ENCODE results near the gene MEAK7. TPM values are rescaled to one million over a fixed set of nuclear protein-coding genes. Genes with fewer than 3 reads are reported as not detected.
"Not testable (repeated sequence)": the region's sequence is repeated elsewhere in the genome, so short reads cannot be mapped to it uniquely, and the experiment has no call there.

The MEAK7 gene
- total and polyA plus RNA-seq, 2 of the 8 experiments (the other 6 are each of a cell fraction or from before 2014, with no cell fraction given): 9.6 to 19.6 TPM

- not testable (repeated sequence) for FAIRE-seq; H2AFZ ChIP-seq (ENCODE audit: low read length); H2BK120ac ChIP-seq (replicated peaks; ENCODE audit: low read depth, low read length); H3K4me3 ChIP-seq (ENCODE audit: extremely low read depth in 1 of 4, insufficient read depth in 2 of 4, low read depth in 3 of 4, low read length in 4 of 4); H4K5ac ChIP-seq (ENCODE audit: insufficient read length, low read depth, low read length); H3K56ac ChIP-seq (replicated peaks; ENCODE audit: insufficient read length, low read depth, low read length); H3K18ac ChIP-seq (ENCODE audit: extremely low read depth, low read length); H3K79me2 ChIP-seq (ENCODE audit: control insufficient read depth in 1 of 2, insufficient read depth in 2 of 2, low read length in 2 of 2); H4K91ac ChIP-seq (replicated peaks; ENCODE audit: insufficient read length, low read length); H3K4me2 ChIP-seq (ENCODE audit: insufficient read depth in 1 of 2, low read depth in 2 of 2, low read length in 2 of 2); H3K36me3 ChIP-seq (ENCODE audit: control insufficient read depth in 2 of 4, insufficient read depth in 4 of 4, low read length in 3 of 4); H2BK5ac ChIP-seq (ENCODE audit: low read depth, low read length); H3K23me2 ChIP-seq (ENCODE audit: low read depth, low read length); H2BK20ac ChIP-seq (ENCODE audit: low read length); H3K27me3 ChIP-seq (replicated peaks in 1 of 4; ENCODE audit: control insufficient read depth in 3 of 4, extremely low read depth in 1 of 4, insufficient read depth in 3 of 4, low read length in 3 of 4); H3K9me3 ChIP-seq (ENCODE audit: insufficient read depth in 2 of 2, low read depth in 1 of 2, low read length in 1 of 2); H2BK12ac ChIP-seq (ENCODE audit: low read depth, low read length); H3K9ac ChIP-seq (replicated peaks in 1 of 4; ENCODE audit: extremely low read depth in 1 of 4, low read depth in 3 of 4, low read length in 3 of 4); H3K23ac ChIP-seq (ENCODE audit: insufficient read length); H4K8ac ChIP-seq (ENCODE audit: extremely low read depth, insufficient read depth, low read length); H3K27ac ChIP-seq (ENCODE audit: low read depth, low read length); H4K20me1 ChIP-seq (replicated peaks in 1 of 2; ENCODE audit: control insufficient read depth in 1 of 2, insufficient read depth in 2 of 2, low read length in 2 of 2); H3K14ac ChIP-seq (ENCODE audit: insufficient read length); H3K4ac ChIP-seq (replicated peaks; ENCODE audit: insufficient read length, low read depth, low read length); H3K79me1 ChIP-seq (ENCODE audit: low read depth, low read length); H2AK5ac ChIP-seq (ENCODE audit: low read depth, low read length); H3K4me1 ChIP-seq (replicated peaks in 1 of 4; ENCODE audit: control insufficient read depth in 3 of 4, insufficient read depth in 4 of 4, low read length in 3 of 4); H2BK15ac ChIP-seq (ENCODE audit: low read length); DNase-seq (ENCODE audit: low read depth in 1 of 2, low spot score in 2 of 2)
- 91% methylated on average over 3 of the region's 3 CpGs; no CpG with 5 or more reads in 1 of the 2 experiments for WGBS, 2 experiments (ENCODE audit: extremely low coverage in 1 of 2, insufficient coverage in 1 of 2, insufficient read length in 1 of 2, insufficient replicate concordance in 2 of 2, low coverage in 1 of 2, low lambda C conversion rate in 2 of 2, missing lambda C conversion rate in 1 of 2)
- CTCF ChIA-PET (ENCODE audit: partially characterized antibody): interaction anchor here (0.7 to 5.1 kb wide), 8 partner anchors 9 to 236 kb away, joined by 3 to 30 read pairs (median 5); no protein-coding TSS in a partner anchor
- POLR2A ChIA-PET (ENCODE audit: partially characterized antibody): interaction anchor here (2.1 kb wide), 1 partner anchor 101 kb away, joined by 8 read pairs; no protein-coding TSS in a partner anchor
Observed at GRCh38 chr16:84518220-84518619, 13.8 kb upstream of the MEAK7 start.
